T-helper 22 cell (primary cell): ENCODE results near the gene SNRPF.

Experiments
- DNase-seq: peaks from one replicate; pipeline ENCODE4 v3.0.0-alpha.2; 2020; ENCODE audit warnings: low read depth

SNRPF gene

DNA sequence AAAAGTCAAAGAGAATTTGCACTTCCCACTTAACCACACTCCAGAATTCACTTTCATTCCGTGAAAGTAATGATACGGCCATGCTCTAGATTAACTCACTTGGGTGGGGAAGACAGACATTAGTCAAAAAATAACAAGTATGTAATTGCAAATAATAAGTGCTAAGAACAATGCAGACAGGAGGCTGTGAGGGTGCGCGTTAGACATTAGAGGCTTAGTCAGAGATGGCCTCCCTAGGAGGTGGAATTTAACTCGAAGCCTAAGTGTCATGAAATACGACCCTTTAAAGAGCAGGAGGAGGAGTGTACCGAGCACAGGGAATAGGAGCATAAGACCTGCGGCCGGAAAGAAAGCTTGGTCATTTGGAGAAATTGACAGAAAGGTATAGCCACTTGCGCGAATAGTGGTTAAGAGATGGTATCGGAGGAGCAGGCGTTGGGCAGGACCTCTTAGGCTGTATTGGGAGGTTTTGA is 628 bp downstream of the SNRPF start:
- DNase-seq, result no peak

DNA sequence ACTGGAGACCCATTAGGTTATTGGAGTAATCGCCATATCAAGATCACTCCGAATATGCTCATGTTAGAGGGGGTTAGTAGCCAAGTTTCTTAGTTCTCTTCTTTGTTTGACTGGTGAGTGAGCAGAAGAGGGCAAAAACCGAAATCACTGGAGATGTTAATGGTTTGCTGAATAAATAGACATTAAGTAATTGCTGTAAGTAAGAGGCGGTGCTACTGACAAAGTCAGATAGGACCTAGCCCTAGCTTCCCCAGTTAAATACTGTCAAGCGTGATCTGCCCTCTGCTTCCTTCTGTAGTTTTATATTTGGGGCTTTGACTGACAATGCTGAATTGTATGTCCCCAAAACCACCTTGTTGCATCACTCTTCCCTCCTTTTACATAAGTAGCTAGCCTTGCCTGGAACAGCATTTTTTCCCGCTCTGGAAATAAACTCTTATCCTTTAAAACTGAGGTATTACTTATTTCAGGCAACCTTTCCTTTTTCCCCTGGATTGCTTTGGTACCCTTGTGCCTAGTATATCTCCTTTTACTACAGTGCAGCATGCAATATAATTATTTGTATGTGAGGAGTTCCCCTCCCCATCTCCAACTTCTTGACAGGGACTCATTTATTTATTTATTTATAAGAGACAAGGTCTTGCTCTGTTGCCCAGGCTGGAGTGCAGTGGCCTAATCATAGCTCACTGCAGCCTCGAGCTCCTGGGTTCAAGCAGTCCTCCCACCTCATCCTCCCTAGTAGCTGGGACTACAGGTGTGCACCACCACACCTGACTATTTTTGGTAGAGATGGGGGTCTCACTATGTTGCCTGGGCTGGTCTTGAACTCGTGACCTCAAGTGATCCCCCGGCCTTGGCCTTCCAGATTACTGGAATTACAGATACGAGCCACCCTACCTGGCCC is 1.4 kb downstream of the SNRPF start:
- DNase-seq, result no peak

DNA sequence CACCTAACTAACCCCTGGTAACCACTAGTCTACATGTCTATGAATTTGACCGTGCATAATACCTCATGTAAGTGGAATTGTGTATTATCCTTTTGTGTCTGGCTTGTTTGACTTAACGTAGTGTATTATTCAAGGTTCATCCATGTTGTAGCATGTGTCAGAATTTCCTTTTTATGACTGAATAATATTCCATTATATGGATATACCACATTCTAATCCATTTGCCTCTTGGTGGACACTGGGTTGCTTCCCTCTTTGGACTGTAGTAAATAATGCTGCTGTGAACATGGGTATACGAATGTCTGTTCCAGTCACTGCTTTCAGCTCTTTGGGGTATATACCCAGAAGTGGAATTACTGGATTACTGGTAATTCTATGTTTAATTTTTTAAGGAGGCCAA is 3.3 kb downstream of the SNRPF start:
- no peak for DNase-seq

DNA sequence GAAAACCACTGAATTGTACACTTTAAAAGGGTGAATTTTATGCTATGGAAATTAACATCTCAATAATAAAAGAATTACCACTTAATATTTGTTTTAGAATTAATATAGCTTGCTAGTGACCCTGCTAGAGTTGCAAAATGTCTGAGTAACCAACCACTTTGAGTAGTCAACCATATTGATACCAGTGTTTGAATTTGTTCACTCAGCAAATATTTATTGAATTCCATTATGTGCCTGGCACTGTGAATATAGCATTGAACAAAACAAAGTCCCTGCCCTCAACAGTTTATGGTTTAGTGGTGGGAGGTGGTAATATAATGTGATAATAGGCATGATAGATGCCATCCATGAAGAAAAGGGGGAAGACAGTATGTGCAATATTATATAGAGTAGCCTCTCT is 4.6 kb downstream of the SNRPF start:
- DNase-seq, result no peak

DNA sequence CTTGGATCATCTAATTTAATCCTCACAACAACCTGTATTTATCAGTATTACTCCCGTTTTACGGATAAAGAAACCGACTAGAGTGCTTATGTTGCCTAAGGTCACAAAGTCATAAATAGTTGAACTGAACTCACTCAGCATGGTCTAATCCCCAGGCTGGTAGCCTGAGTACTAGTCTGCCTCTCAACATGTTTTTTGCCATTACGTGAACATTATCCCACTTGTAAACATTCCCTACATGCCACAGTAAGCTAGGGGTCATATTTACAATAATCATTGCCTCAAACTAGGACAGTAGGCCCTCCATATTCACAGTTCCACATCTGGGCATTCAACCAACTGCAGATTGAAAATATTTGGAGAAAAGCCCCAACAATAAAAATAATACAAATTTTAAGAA is 12.1 kb downstream of the SNRPF start:
- no peak for DNase-seq

DNA sequence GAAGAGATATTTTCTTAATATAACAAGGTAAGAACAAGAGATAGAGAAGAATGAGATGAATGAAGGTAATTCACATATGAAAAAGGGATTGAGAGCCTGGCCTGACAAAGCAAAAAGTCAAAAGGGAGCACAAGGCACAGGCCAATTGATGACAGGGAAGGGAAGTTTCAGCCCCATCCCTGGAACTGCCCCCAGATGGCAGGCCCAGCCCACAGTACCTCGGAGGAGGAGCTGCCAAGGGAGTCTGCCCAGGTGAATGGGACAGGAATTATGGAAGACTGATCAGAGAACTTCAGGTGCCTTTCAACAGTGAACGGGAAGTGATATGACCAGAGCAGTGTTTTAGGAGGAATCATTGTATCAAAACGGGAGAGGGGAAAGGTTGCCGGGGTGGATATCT is 15.7 kb downstream of the SNRPF start:
- no peak for DNase-seq

DNA sequence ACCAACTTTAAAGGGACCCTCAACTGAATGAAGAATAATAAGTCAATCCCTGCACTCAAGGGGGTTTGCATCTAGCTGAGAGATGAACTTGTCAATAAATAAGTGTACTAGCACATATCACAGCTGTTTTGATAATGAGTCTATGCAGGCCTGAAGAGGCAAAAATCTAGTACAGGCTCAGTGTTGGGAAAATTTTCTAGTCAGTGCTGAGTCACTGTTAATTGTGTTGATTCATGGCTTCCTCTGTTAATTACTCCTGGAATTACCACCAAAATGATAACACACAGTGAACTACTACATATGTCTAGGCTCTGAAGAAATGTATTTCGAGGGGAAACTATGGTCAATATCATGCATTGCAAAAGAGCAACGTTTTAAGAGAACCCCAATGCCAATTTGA is 18.9 kb downstream of the SNRPF start:
- no peak for DNase-seq

DNA sequence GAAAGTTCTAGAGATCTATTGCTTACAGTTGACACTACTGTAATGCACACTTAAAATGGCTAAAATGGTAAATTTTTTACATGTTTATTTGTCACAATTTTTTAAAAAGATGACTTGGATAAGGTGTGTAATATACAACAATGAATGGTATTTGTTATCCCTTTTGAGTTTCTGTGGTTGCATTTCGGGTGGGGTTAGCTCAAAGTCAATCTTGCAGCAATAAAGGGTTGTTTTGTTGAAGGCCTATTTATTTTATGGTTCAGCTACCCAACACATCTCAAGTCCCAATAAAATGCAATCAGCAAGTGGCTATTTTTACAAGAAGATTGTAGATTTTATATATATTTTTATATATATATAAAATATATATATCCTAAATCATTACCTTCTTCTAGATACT is 22.1 kb downstream of the SNRPF start:
- DNase-seq, result no peak

DNA sequence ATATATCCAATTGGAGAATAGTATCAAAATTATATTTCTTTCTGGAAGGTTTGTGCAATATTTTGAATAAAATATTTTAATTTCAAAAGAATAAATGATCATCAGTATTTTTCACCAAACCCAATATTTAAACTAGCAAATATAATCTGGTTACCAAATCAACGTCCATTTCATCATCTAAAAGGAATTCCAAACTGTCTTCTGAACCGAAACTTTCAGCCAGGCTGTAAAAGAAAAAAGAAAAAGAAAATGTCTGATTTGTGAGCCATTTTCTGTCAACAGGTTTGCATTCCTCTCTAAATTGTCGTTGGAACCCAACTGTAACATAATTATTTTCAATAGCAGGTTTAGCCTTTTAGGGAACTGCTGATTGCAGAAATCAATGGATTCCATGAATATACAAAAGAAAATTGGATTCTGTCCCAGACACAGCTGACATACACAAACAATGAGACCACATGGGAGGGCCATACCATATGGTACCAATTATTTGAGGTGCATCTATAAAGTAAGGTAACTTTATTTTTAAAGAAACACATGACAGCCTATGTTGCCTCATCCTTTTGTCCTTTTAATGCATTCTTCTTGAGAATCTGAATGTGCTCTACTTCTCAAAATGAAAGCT is 22.7 kb downstream of the SNRPF start:
- no peak for DNase-seq

DNA sequence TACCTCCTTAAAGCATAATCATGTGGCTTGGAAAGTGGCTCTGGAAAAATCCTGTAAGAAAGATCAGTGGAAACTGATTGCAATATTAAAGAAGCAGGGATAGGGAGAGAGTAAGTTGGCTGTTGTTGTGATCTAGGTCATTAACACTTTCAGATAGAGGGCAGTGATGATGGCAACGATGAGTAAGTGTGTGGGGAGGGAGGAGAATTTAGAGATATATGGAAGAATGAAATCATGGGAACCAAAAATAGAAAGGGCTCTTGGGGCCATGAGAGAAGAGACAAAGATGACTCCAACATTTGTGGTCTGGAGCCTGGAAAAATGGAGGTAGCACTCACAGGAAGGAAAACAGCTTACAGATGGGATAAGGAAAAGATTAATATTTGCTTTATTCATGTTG is 23.3 kb downstream of the SNRPF start:
- no peak for DNase-seq

DNA sequence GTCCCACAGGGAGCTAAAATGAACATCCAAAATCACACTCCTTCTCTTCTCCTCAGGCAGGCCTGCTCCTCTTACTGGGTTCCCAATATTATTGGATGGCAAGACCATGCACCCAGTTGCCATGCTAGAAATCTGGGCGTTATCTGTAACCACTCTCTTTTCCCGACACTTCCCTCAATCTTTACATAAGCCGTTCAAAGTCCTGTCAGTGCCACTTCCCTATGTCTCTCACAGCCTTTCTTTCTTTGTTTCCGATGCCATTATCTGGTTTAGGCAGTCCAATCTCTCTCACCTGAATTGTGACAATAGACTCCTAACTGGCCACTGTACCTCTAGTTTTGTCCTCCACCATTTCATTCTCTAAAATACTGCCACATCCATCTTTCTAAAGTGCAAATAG is 24.1 kb downstream of the SNRPF start:
- DNase-seq, result no peak

DNA sequence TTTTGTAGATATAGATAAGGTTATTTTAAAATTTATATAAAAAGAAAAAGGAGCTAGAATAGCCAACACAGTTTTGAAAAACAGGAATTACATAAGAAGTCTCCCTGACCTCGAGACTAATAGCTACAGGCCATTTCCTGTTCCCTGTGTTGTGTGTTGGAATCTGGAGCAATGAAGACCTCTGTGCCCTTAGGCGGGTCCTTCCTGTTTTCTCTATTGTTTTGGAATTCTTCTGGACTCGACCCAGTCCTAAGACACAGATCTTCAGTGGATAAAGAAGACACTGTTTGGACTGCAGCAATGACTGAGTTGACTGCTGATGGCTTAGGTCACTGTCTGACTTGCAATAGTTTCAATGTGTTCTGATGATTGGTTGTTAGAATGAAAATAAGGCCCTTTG is 26.2 kb downstream of the SNRPF start:
- no peak for DNase-seq

DNA sequence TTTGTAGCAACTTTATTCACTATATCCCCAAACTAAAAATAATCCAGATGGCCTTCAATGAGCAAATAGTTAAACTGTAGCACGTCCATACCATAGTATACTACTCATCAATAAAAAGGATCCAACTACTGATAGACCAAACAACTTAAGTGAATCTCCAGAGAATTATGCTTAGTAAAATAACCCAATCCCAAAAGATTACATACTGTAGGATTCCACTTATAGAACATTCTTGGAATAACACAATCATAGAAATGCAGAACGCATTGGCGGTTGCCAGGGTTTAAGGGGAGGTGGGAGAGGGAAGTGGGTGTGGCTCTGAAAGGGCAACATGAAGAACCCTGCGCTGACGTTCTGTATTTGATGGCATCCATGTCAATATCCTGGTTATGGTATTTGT is 28.6 kb downstream of the SNRPF start:
- no peak for DNase-seq

DNA sequence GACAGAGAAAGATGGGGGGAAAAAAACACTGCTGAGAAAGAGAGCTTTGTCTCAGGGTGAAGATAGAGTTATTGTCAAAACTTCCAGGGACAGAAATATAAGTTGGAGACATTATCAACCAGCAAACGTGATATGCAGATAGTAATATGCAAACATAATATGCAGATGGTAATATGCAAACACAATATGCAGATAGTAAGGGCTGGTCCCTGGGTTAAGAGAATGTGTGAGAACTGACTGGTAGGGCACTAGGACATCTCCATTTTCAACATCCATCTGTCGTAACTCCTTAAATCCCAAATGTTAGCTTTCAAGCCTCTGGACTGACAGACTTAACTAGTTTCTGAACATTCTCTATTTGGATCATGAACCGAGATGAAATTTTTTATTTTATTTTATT is 32.2 kb downstream of the SNRPF start:
- DNase-seq, result no peak

DNA sequence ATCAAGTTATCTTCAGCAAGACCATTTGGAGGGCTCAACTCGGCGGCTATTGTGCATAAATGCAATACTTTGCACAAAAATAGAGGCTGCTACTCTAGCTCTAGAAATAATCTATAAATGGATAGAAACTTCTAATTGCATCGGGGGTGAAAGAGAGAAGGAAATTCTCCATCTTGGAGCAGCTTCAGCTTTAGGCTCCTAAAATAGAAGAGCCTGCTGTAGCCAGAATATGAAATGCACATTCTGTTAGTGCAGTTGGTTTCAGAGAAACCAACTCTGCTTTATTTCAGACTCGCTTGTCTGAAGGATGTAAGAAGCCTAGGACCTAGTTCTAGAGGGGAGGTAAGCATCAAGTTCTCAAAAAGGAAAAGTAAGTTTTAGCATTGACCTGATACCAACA is 38.1 kb downstream of the SNRPF start:
- DNase-seq, result no peak

DNA sequence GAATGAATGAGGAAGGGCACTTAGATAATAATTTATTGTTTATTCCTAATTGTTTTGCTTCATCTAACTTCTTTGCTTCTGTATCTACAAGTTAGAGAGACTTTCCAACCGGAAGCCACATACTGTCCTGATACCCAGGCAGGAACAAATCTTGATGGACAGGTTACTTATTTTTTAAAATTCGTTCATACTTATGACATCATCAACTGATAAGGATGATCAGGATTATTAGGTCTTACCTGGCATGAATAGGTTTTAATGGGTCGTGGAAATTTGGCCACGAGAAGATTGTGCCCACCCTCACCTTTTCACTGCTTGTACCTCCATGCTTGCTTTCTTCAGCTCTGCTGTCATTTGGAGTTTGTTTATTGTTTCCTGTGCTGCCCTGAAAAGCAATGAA is 39.3 kb downstream of the SNRPF start:
- DNase-seq, result no peak

DNA sequence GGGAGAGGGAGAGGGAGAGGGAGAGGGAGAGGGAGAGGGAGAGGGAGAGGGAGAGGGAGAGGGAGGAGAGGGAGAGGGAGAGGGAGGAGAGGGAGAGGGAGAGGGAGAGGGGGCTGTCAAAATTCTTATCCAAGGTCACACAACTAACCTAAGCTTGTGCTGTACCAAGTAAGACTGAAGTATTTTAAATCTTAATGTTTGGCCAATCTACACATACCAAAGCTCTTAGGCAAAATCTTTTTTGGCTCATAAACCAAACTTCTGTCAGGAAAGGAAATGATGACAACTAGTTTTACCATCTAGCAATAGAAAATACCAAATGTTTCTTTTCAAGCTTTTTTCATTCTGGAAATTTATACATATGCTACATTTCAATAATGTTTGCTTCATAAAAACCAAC is 49.8 kb downstream of the SNRPF start:
- no peak for DNase-seq

DNA sequence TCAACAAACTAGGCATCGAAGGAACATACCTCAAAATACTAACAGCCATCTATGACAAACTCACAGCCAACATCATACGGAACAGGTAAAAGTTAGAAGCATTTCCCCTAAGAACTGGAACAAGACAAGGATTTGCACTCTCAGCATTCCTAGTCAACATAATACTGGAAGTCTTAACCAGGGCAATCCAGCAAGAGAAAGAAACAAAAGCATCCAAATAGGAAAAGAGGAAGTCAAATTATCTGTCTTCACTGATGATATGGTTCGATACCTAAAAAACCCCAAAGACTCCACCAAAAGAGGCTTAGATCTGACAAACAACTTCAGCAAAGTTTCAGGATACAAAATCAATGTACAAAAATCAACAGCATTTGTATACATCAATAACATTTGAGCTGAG is 51.1 kb downstream of the SNRPF start:
- DNase-seq, result no peak
